GM06990 (cell line): ENCODE data around the gene TPCN1.

Experiments used
- DNase-seq: peaks from one replicate; pipeline ENCODE4 v3.0.0-alpha.2; 2011; ENCODE audit not compliant: insufficient read length; ENCODE audit errors: extremely low read depth
- H3K27me3 ChIP-seq: replicated peaks from 2 replicates; pipeline ENCODE4 v1.6.0; 2011; ENCODE audit warnings: low read length; ENCODE audit not compliant: control insufficient read depth, insufficient read depth
- H3K36me3 ChIP-seq: 2 replicates; pipeline ENCODE4 v1.5.1; 2011; ENCODE audit warnings: low read length; ENCODE audit not compliant: control insufficient read depth, insufficient read depth
- H3K4me3 ChIP-seq: replicated peaks from 2 replicates; pipeline ENCODE4 v1.5.1; 2011; ENCODE audit warnings: low read depth, mild to moderate bottlenecking, control low read depth, low read length
- CTCF ChIP-seq: IDR thresholded peaks from 2 replicates; pipeline ENCODE4 v1.5.1; 2011; ENCODE audit warnings: low read length, control low read depth, mild to moderate bottlenecking, inconsistent platforms; ENCODE audit not compliant: insufficient read depth, poor library complexity, severe bottlenecking

The TPCN1 gene

DNA sequence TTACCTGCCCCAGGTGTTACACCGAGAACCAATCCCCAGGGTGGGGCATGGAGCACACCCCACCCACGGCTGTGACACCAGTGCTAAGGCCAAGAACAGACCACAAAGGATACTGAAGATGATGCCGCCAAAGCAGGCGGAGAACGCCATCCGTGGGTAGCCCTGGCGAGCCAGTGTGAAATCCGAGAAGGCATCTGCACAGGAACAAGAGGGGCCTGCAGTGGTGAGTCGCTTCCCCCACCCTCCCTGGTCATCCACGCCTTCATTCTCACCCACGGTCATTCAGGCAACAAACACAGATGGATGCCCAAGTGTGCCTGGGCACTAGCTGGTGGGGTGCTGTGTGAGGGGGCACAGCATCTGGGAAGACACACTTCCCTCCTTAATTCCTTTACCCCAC is 85.1 kb downstream of the TPCN1 start:
- H3K4me3 ChIP-seq, result no peak overlapping the region
- TF ChIP-seq CTCF, result no peak
- no peaks in the 10 kb centered on the region for H3K27me3 ChIP-seq
- H3K36me3 ChIP-seq, result no peaks in the 10 kb centered on the region
- DNase-seq, result no peak

DNA sequence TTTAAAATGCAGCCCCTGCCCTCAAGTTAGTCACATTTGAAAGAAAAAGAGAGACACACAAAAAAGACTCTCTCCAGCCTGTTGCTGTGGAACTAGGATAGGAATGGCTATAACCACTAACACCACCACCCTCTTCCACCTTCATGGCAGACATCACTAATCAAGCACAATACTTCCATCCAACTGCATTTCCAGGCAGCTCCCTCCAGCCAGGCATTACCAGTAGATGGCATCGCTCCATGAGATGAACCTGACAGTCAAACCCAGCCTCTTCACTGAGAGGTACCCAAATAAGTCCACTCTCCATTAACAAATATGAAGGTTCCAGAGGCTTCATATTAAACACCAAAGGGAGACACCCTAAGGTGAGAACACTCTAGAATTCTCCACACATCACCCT is 89.2 kb downstream of the TPCN1 start:
- H3K36me3 ChIP-seq, result no peaks in the 10 kb centered on the region
- no peak for DNase-seq

DNA sequence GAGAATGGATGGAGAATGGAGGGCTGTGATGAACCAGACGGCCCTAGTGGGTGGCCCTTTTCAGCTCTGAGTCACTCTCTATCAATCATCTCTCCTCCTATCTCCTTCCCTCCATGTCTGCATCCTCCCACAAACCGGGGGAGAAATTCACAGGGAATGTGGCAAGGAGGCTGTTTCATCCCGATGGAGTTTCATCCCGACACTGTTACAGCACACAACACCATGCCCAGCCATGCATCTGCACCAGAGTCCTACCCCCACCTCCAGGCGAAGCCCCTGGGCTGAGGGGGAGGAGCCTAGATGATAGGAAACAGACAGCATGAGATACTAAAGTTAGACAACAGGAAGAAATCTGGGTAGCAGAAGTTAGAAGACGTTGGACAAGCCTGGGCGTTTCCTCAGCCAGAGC is 92.9 kb downstream of the TPCN1 start:
- no peak for TF ChIP-seq CTCF
- 0 out of 2 replicates have a peak, but pooled peaks cover 1% of the 10 kb centered on the region for H3K36me3 ChIP-seq
- H3K27me3 ChIP-seq, result no peaks in the 10 kb centered on the region
- no peak for DNase-seq
- no peak overlapping the region for H3K4me3 ChIP-seq

More for the DNA sequence above, 89.2 kb downstream of the TPCN1 start:
- H3K27me3 ChIP-seq, result no peaks in the 10 kb centered on the region
- no peak overlapping the region for H3K4me3 ChIP-seq
- TF ChIP-seq CTCF, result peak; percentile 18

- Histone ChIP-seq H3K36me3 (0 out of 2 replicates have a peak, but pooled peaks cover 1% of the 10 kb centered on the region), H3K27me3 (no peaks in the 10 kb centered on the region), H3K4me3 (no peak overlapping the region)
- no peak for DNase-seq
- no peak for TF ChIP-seq CTCF
Observed at GRCh38 chr12:113315358-113315757, 94.1 kb downstream of the TPCN1 start.

DNA sequence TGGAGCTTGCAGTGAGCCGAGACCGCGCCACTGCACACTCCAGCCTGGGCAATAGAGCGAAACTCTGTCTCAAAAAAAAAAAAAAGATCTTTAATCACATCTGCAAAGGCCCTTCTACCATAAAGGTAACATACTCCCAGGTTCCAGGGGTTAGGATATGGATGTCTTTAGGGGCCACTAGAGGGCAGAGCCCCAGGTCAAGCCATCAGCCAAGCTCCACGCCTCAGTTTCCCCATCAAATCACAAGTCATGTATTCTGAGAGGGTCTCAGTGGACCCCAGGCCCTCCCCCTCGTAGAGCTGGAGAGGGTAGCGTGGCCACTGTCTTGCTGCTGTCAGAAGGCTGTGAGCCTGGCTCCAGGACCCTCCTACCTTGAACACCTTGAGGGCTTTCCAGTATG is 94.9 kb downstream of the TPCN1 start:
- Histone ChIP-seq H3K4me3 (no peak overlapping the region), H3K36me3 (0 out of 2 replicates have a peak, but pooled peaks cover 1% of the 10 kb centered on the region), H3K27me3 (no peaks in the 10 kb centered on the region)
- peak; percentile 27 for TF ChIP-seq CTCF
- no peak for DNase-seq

DNA sequence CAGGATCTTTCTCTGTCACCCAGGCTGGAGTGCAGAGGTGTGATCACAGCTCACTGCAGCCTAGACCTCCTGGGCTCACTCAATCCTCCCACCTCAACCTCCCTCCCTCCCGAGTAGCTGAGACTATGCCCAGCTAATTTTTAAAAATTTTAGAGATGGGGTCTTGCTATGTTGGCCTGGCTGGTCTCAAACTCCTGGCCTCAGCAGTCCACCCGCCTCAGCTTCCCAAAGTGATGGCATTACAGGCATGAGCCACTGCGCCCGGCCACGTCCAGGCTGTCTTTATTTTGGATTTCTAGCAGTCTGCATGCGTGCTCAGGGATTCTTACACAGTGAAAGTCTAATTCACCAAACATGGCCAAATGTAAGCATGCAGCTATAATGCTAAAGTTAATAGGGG is 95.9 kb downstream of the TPCN1 start:
- Histone ChIP-seq H3K27me3 (no peaks in the 10 kb centered on the region), H3K36me3 (0 out of 2 replicates have a peak, but pooled peaks cover 1% of the 10 kb centered on the region), H3K4me3 (no peak overlapping the region)
- DNase-seq, result no peak
- TF ChIP-seq CTCF, result no peak
